A673 (cell line): ENCODE data around the gene KCTD8. TPM values are rescaled to one million over a fixed set of nuclear protein-coding genes. Genes with fewer than 3 reads are reported as not detected.

Experiments
- BruUV-seq: library from RNA; stranded (reverse); fragments of 400-500 nt; replicated peaks from 2 replicates; lab custom pipeline; 2021; lab: Mats Ljungman, UMichigan
- CTCF ChIA-PET: fragments of 300-600 bp; sonication (Branson Sonifier 250); formaldehyde crosslinking; loops from one replicate; lab custom pipeline; 2022; ENCODE audit warnings: antibody characterized with exemption; lab: Charles Lee
- POLR2A ChIA-PET: fragments of 300-600 bp; sonication (Branson Sonifier 250); formaldehyde crosslinking; loops from one replicate; lab custom pipeline; 2022; ENCODE audit warnings: antibody characterized with exemption; ENCODE audit not compliant: low non-redundant PET; lab: Charles Lee
- DNase-seq: peaks from one replicate; pipeline ENCODE4 v3.0.0-alpha.2; 2015; ENCODE audit warnings: low spot score
- H3K27ac ChIP-seq: fragments of 200-600 bp; sonication (generic); 2 replicates; pipeline ENCODE4 v1.5.1; 2016; ENCODE audit warnings: mixed run types, low read depth, mild to moderate bottlenecking, mixed read lengths, antibody characterized with exemption, low read length; ENCODE audit not compliant: poor library complexity, severe bottlenecking
- H3K27me3 ChIP-seq: fragments of 200-600 bp; sonication (generic); replicated peaks from 2 replicates; pipeline ENCODE4 v1.6.1; 2017; ENCODE audit warnings: mixed run types, low read depth, mild to moderate bottlenecking, mixed read lengths, antibody characterized with exemption, low read length; ENCODE audit not compliant: insufficient read depth, poor library complexity
- H3K36me3 ChIP-seq: fragments of 200-600 bp; sonication (generic); 2 replicates; pipeline ENCODE4 v1.6.1; 2016; ENCODE audit warnings: mixed run types, mild to moderate bottlenecking, mixed read lengths, antibody characterized with exemption, low read length; ENCODE audit not compliant: insufficient read depth, poor library complexity, severe bottlenecking
- H3K4me1 ChIP-seq: fragments of 200-600 bp; sonication (generic); 2 replicates; pipeline ENCODE4 v1.6.1; 2017; ENCODE audit warnings: mixed run types, mild to moderate bottlenecking, mixed read lengths, antibody characterized with exemption, low read length; ENCODE audit not compliant: insufficient read depth, poor library complexity, severe bottlenecking
- H3K4me3 ChIP-seq: fragments of 200-600 bp; sonication (generic); 2 replicates; pipeline ENCODE4 v1.5.1; 2016; ENCODE audit warnings: low read depth, mixed run types, mild to moderate bottlenecking, mixed read lengths, low read length; ENCODE audit not compliant: poor library complexity, severe bottlenecking
- H3K9me3 ChIP-seq: fragments of 200-600 bp; sonication (generic); 2 replicates; pipeline ENCODE4 v1.6.1; 2016; ENCODE audit warnings: mixed run types, low read depth, mild to moderate bottlenecking, mixed read lengths, antibody characterized with exemption, low read length; ENCODE audit not compliant: poor library complexity, severe bottlenecking
- CTCF ChIP-seq: fragments of 300-800, 200-600 bp; sonication (generic); conservative IDR thresholded peaks from 2 replicates; pipeline ENCODE4 v1.5.1; 2017; ENCODE audit warnings: low read depth, mild to moderate bottlenecking, antibody characterized with exemption, low read length, moderate library complexity, mixed read lengths
- EZH2 ChIP-seq: fragments of 200-600 bp; sonication (generic); IDR thresholded peaks from 2 replicates; pipeline ENCODE4 v1.6.1; 2017; ENCODE audit warnings: borderline replicate concordance, low read depth, mild to moderate bottlenecking, mixed read lengths, antibody characterized with exemption, low read length; ENCODE audit not compliant: poor library complexity, severe bottlenecking
- intact Hi-C: fragments of 100-400 bp; cut with micrococcal nuclease; formaldehyde crosslinking; loops from one replicate; pipeline ENCODE4 v1.10.0; 2022; ENCODE audit not compliant: unreplicated experiment
- total RNA-seq: library from RNA; stranded (reverse); gene quantifications from 2 replicates; pipeline ENCODE4 v1.2.3, GENCODE V29; 2021

The KCTD8 gene
- total RNA-seq, 1 experiment from 2014 or later, result not detected

GRCh38 chr4:44368413-44369167 is 80.0 kb downstream of the KCTD8 start:
- ChIA-PET CTCF (no interaction called here), POLR2A (no interaction called here)
- TF ChIP-seq EZH2 (no peak), CTCF (no peak)
- Histone ChIP-seq H3K9me3 (peaks cover 10% of the 10 kb centered on the region), H3K4me1 (no peaks in the 10 kb centered on the region), H3K27me3 (no peaks in the 10 kb centered on the region), H3K36me3 (no peaks in the 10 kb centered on the region), H3K27ac (no peak overlapping the region), H3K4me3 (no peak overlapping the region)
- intact Hi-C loops, result no loop called here
- DNase-seq, result no peak
- BruUV-seq, result no TSS peak

- no TSS peak for BruUV-seq
- intact Hi-C loops, result no loop called here
- DNase-seq, result no peak
- Histone ChIP-seq H3K9me3 (peaks cover 18% of the 10 kb centered on the region), H3K36me3 (no peaks in the 10 kb centered on the region), H3K27me3 (no peaks in the 10 kb centered on the region), H3K4me1 (no peaks in the 10 kb centered on the region), H3K27ac (no peak overlapping the region), H3K4me3 (no peak overlapping the region)
- no peak for TF ChIP-seq EZH2
- TF ChIP-seq CTCF, result no peak
- ChIA-PET CTCF (no interaction called here), POLR2A (no interaction called here)
Measured at GRCh38 chr4:44354172-44354571, 94.4 kb downstream of the KCTD8 start.

- Histone ChIP-seq H3K4me3 (no peak overlapping the region), H3K36me3 (no peaks in the 10 kb centered on the region), H3K4me1 (no peaks in the 10 kb centered on the region), H3K9me3 (peaks cover 15% of the 10 kb centered on the region), H3K27me3 (no peaks in the 10 kb centered on the region), H3K27ac (no peak overlapping the region)
- TF ChIP-seq CTCF (no peak), EZH2 (no peak)
- ChIA-PET CTCF (no interaction called here), POLR2A (no interaction called here)
- DNase-seq, result peak; percentile 0
- intact Hi-C loops, result no loop called here
- BruUV-seq, result no TSS peak
Measured at GRCh38 chr4:44351069-44351468, 97.5 kb downstream of the KCTD8 start.
